GM19324 (cell line): ENCODE measurements around the gene AJM1.
"Not testable (repeated sequence)": the region's sequence is repeated elsewhere in the genome, so short reads cannot be mapped to it uniquely, and the experiment has no call there.

Experiments
- ATAC-seq: cut with Tn5 transposase; IDR thresholded peaks from one replicate; pipeline ENCODE4 v1.9.1; 2021; ENCODE audit warnings: mild to moderate bottlenecking, moderate library complexity; ENCODE audit not compliant: unreplicated experiment, low FRiP score

AJM1 gene

GRCh38 chr9:136829981-136830885 lies 12.0 kb upstream of the AJM1 start:
- ATAC-seq: no peak

GRCh38 chr9:136831002-136831719 lies 11.1 kb upstream of the AJM1 start:
- no peak for ATAC-seq

- no peak for ATAC-seq
These were observed 10.6 kb upstream of the AJM1 start for GRCh38 chr9:136831720-136832104.

GRCh38 chr9:136832581-136832980 lies 9.7 kb upstream of the AJM1 start:
- no peak for ATAC-seq

- not testable (repeated sequence) for ATAC-seq
These were observed 8.8 kb upstream of the AJM1 start for GRCh38 chr9:136833381-136834048.

DNA sequence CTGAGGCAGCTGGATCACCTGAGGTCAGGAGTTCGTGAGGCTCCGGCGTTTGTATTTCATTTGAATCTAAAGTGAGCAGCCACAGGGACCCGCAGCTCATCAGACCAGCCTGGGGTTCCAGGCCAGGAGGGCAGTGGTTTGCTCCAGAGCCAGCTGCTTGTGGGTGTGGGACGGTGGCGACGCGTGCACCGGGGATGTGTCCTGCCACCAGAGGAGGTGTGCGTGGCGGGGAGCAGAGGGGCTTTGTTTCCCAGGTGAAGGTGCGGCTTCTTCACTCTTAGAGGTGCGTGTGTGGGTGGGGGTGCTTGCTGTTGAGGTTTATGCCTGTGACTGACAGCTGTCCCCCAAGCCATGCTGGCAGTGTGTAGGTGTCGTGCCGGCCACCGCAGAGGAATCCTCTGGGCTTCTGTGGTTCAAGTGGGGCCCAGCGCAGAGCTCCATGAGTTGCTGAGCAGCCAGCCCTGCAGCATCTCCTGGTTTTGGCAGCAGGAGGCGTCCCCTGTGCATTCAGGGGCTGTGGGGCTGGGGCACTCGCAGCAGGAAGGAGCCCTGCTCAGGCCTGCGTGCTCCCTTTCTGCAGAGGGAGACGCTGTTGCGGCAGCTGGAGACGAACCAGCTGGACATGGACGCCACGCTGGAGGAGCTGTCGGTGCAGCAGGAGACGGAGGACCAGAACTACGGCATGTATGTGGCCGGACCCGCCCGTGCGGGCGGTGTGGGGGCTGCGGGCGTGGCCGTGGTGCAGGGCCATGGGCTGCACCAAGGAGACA lies 6.9 kb upstream of the AJM1 start:
- ATAC-seq: no peak

- no peak for ATAC-seq
These were observed 6.1 kb upstream of the AJM1 start for GRCh38 chr9:136835932-136836904.

- no peak for ATAC-seq
These were observed 5.0 kb upstream of the AJM1 start for GRCh38 chr9:136837146-136837855.

GRCh38 chr9:136837856-136838277 lies 4.4 kb upstream of the AJM1 start:
- not testable (repeated sequence) for ATAC-seq

DNA sequence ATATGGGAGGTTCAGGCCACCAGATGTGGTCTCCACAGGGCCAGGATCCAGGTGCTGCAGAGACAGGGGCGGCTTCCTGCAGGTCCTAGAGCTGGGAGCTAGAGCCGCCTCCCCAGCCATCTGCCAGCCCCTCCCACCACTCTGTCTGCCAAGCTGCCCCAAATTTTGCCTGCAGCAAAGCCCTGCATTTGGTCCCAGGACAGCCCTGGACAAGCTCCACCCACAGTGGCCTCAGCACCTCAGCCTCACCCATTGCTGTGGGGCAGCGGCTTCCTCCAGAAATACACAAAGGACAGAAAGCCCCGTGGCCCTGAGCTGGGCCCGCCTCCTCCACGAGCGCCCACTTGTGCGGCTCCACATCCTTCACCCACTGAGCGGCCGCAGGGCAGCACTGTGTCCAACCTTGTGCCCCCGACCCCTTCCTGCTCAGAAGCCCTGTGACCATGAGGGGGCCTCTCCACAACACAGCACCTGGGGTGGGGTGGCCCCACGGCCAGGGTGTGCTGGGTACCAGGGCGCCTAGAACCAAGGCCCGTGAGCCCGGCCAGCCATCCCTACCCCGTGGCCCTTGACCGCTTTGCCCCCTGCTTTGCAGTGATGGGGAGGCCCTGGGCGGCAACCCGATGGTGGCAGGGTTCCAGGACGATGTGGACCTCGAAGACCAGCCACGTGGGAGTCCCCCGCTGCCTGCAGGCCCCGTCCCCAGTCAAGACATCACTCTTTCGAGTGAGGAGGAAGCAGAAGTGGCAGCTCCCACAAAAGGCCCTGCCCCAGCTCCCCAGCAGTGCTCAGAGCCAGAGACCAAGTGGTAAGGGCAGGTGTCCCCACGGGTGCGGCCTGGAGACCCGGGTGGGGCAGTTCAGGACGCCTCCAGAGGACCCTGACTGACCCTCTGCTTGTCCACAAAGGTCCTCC lies 3.7 kb upstream of the AJM1 start:
- no peak for ATAC-seq

- ATAC-seq: no peak
These were observed 2.8 kb upstream of the AJM1 start for GRCh38 chr9:136839229-136840139.

DNA sequence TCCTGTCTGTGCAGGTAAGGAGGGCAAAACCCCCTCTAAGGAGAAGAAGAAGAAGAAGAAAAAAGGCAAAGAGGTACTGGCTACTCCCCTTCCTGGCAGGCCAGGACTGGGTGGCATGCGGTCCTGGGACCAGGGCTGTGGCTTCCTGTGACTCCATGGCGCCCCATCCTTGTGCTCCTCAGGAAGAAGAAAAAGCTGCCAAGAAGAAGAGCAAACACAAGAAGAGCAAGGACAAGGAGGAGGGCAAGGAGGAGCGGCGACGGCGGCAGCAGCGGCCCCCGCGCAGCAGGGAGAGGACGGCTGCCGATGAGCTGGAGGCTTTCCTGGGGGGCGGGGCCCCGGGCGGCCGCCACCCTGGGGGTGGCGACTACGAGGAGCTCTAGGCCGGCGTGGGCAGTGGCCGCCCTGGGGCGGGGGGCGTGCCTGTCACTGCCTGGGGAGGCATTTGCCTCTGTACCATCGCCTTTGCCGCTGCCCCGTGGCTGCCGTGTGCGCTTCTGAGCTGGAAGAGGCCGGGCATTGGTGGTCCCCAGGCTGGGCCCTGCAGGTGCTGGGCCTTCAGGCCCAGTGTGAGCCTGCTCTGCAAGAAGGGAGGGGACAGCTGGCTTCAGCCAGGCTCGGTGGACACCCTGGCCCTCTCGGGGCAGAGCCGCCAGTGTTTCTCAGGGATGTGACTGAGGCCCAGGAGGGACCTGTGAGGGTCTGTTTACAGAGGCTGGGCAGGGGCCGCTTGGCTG lies 2.0 kb upstream of the AJM1 start:
- ATAC-seq: no peak

GRCh38 chr9:136840877-136841645 lies 1.2 kb upstream of the AJM1 start:
- ATAC-seq: no peak

DNA sequence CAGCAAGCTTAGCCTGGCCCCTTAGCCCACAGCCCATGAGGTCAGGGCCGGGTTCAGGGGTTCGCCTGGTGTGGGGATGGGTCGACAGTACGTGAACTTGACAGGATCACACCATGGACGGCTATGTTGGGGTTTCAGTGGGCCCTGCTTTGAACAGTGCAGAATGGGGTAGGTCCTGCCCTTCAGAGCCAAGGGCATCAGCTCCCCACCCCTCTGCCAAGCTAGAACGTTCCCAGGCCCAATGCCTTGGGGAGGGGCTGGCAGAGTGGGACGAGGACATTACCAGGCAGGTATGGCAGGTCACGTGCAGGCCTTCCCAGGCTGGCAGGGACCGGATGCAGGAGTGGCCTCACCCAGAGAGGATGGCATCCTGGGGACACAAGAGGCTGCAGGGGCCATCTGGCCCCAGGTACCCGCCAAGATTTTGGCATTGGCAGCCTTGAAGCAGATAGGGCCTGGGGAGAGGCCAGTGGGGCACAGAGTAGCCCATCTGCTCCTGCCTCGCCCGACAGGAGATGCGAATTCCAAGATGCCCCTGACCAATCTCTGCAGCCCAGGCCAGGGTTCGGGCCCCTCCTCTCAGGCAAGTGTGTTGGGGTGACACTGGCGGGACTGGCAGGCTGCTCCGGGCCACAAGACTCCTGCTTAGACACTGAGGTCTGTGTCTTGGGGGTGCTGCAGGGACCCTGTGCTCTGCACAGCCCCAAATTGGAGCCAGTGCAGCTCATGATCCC lies 465 bp upstream of the AJM1 start:
- not testable (repeated sequence) for ATAC-seq
